Measurements from ENCODE around the gene SLC6A5.

The SLC6A5 gene

GRCh38 chr11:20611445-20611844 lies 12.0 kb downstream of the SLC6A5 start:
- H3K27ac ChIP-seq (ENCODE audit: low read length) = no peak overlapping the region
- no peak overlapping the region for H3K4me2 ChIP-seq (ENCODE audit: low read depth, low read length)
- H3K79me2 ChIP-seq (ENCODE audit: low read length) = no peaks in the 10 kb centered on the region
- H3K27me3 ChIP-seq (replicated peaks; ENCODE audit: insufficient read depth, low read length) = no peaks in the 10 kb centered on the region
- no peaks in the 10 kb centered on the region for H3K4me1 ChIP-seq (ENCODE audit: low read length)
- H4K20me1 ChIP-seq (ENCODE audit: insufficient read depth, low read length) = no peaks in the 10 kb centered on the region
- no peak overlapping the region for H3K4me3 ChIP-seq (ENCODE audit: low read length)
- no peak overlapping the region for H3K9ac ChIP-seq (ENCODE audit: low read length)
- no peak for TF ChIP-seq EZH2phosphoT487 (IDR thresholded peaks at IDR 0.05; ENCODE audit: low read length)
- no peak for TF ChIP-seq EZH2 (optimal IDR thresholded peaks at IDR 0.05; ENCODE audit: low read depth, low read length)
- no peak for TF ChIP-seq CTCF (IDR thresholded peaks at IDR 0.05; ENCODE audit: low read length)
- H3K9me2 ChIP-seq (replicated peaks; ENCODE audit: insufficient read depth, low read length) = no peaks in the 10 kb centered on the region
- no peak for DNase-seq
- H3K36me3 ChIP-seq (replicated peaks; ENCODE audit: insufficient read depth, low read length) = no peaks in the 10 kb centered on the region
- H2AFZ ChIP-seq (ENCODE audit: low read length) = no peak overlapping the region
- no peaks in the 10 kb centered on the region for H3F3A ChIP-seq (ENCODE audit: insufficient read depth, low read length)
- no peaks in the 10 kb centered on the region for H3K9me3 ChIP-seq (replicated peaks; ENCODE audit: insufficient read depth, low read length)

- Histone ChIP-seq H3K4me1 (ENCODE audit: low read length) (no peaks in the 10 kb centered on the region), H3F3A (ENCODE audit: insufficient read depth, low read length) (no peaks in the 10 kb centered on the region), H3K9ac (ENCODE audit: low read length) (no peak overlapping the region), H4K20me1 (ENCODE audit: insufficient read depth, low read length) (no peaks in the 10 kb centered on the region), H3K9me2 (replicated peaks; ENCODE audit: insufficient read depth, low read length) (no peaks in the 10 kb centered on the region), H3K36me3 (replicated peaks; ENCODE audit: insufficient read depth, low read length) (no peaks in the 10 kb centered on the region), H3K9me3 (replicated peaks; ENCODE audit: insufficient read depth, low read length) (no peaks in the 10 kb centered on the region), H3K79me2 (ENCODE audit: low read length) (no peaks in the 10 kb centered on the region), H2AFZ (ENCODE audit: low read length) (no peak overlapping the region), H3K27ac (ENCODE audit: low read length) (no peak overlapping the region), H3K27me3 (replicated peaks; ENCODE audit: insufficient read depth, low read length) (no peaks in the 10 kb centered on the region), H3K4me2 (ENCODE audit: low read depth, low read length) (no peak overlapping the region), H3K4me3 (ENCODE audit: low read length) (no peak overlapping the region)
- TF ChIP-seq EZH2phosphoT487 (IDR thresholded peaks at IDR 0.05; ENCODE audit: low read length) = no peak
- no peak for TF ChIP-seq CTCF (IDR thresholded peaks at IDR 0.05; ENCODE audit: low read length)
- no peak for TF ChIP-seq EZH2 (optimal IDR thresholded peaks at IDR 0.05; ENCODE audit: low read depth, low read length)
- DNase-seq = no peak
Observed at GRCh38 chr11:20611892-20612291, 12.5 kb downstream of the SLC6A5 start.

GRCh38 chr11:20612416-20612815 lies 13.0 kb downstream of the SLC6A5 start:
- H2AFZ ChIP-seq (ENCODE audit: low read length) = no peak overlapping the region

More at GRCh38 chr11:20612416-20612815, 13.0 kb downstream of the SLC6A5 start:
- no peak for TF ChIP-seq CTCF (IDR thresholded peaks at IDR 0.05; ENCODE audit: low read length)
- no peak for TF ChIP-seq EZH2phosphoT487 (IDR thresholded peaks at IDR 0.05; ENCODE audit: low read length)
- no peak for TF ChIP-seq EZH2 (optimal IDR thresholded peaks at IDR 0.05; ENCODE audit: low read depth, low read length)
- H3F3A ChIP-seq (ENCODE audit: insufficient read depth, low read length) = no peaks in the 10 kb centered on the region
- no peaks in the 10 kb centered on the region for H3K36me3 ChIP-seq (replicated peaks; ENCODE audit: insufficient read depth, low read length)
- no peaks in the 10 kb centered on the region for H3K9me2 ChIP-seq (replicated peaks; ENCODE audit: insufficient read depth, low read length)
- no peaks in the 10 kb centered on the region for H4K20me1 ChIP-seq (ENCODE audit: insufficient read depth, low read length)
- no peak overlapping the region for H3K4me3 ChIP-seq (ENCODE audit: low read length)
- H3K9me3 ChIP-seq (replicated peaks; ENCODE audit: insufficient read depth, low read length) = no peaks in the 10 kb centered on the region
- H3K4me1 ChIP-seq (ENCODE audit: low read length) = no peaks in the 10 kb centered on the region
- no peak overlapping the region for H3K4me2 ChIP-seq (ENCODE audit: low read depth, low read length)
- H3K79me2 ChIP-seq (ENCODE audit: low read length) = no peaks in the 10 kb centered on the region
- H3K27me3 ChIP-seq (replicated peaks; ENCODE audit: insufficient read depth, low read length) = no peaks in the 10 kb centered on the region
- DNase-seq = no peak
- no peak overlapping the region for H3K27ac ChIP-seq (ENCODE audit: low read length)
- H3K9ac ChIP-seq (ENCODE audit: low read length) = no peak overlapping the region
